ENCODE results near the gene USH1G.
"Not testable (repeated sequence)": the region's sequence is repeated elsewhere in the genome, so short reads cannot be mapped to it uniquely, and the experiment has no call there.

USH1G gene

DNA sequence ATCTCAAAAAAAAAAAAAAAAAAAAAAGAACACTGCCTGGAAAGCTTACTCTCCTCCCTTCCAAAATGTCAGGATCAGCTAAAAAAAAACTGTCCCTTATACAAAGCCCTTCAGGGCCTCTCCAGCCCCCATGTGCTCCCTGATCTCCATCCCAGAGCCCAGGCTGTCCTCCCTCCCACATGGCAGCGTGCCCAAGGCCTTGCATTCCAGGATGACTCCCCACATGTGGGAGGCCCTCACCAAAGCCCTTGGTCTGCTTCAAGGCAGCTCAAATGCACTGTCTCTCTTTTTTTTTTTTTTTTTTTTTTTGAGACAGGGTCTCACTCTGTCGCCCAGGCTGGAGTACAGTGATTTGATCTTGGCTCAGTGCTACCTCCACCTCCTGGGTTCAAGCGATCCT is 52.5 kb downstream of the USH1G start:
- POLR2A ChIA-PET, result interaction anchor here (1.4 kb wide), 1 partner anchor 8 kb away, joined by 5 read pairs; no protein-coding TSS in a partner anchor
- CTCF ChIA-PET, result interaction anchor here (1.0 to 3.1 kb wide), 3 partner anchors 8 to 79 kb away, joined by 3 to 21 read pairs (median 3); no protein-coding TSS in a partner anchor
- TF ChIP-seq FOXA1 (IDR thresholded peaks at IDR 0.05) (no peak), LEF1 (IDR thresholded peaks at IDR 0.05; ENCODE audit: borderline replicate concordance) (no peak), SP1 (IDR thresholded peaks at IDR 0.05) (no peak), FOXM1 (IDR thresholded peaks at IDR 0.05; ENCODE audit: borderline replicate concordance) (no peak), CTBP1 (IDR thresholded peaks at IDR 0.05; ENCODE audit: borderline replicate concordance) (no peak), TARDBP (IDR thresholded peaks at IDR 0.05) (no peak), BHLHE40 (IDR thresholded peaks at IDR 0.05; ENCODE audit: borderline replicate concordance) (no peak)
- no peak for DNase-seq (ENCODE audit: extremely low spot score)

DNA sequence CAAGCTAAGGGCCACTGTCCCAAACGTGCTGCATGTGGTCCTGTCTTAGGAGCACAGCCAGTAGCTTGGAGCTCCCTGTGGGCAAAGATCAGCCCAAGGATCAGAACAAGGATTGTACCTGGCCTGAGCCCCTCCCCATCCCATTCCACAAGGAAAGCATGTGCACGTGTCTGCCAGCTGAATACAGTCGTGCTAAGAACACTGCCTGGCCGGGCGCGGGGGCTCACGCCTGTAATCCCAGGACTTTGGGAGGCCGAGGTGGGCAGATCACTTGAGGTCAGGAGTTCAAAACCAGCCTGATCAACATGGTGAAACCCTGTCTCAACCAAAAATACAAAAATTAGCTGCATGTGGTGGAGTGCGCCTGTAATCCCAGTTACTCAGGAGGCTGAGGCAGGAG is 53.0 kb downstream of the USH1G start:
- POLR2A ChIA-PET, result interaction anchor here (0.6 kb wide), 1 partner anchor 12 kb away, joined by 3 read pairs; no protein-coding TSS in a partner anchor

DNA sequence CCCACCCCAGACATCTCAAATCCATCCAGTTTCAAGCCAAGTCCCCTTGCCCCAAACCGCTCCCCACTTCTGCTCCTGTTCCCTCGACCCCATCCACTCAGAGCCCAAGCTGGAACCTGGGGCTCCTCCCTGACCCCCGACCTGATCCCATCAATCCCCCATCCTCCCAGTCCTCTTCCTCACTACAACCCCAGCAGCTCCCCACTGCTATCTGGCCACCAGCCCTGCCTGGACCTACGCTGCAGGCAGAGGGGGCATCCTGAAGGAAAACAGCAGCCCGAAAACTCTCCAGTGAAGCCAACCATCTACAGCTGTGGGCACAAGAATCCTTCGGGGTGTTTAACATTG is 54.2 kb downstream of the USH1G start:
- DNase-seq (ENCODE audit: extremely low spot score), result no peak
- CTCF ChIA-PET, result interaction anchor here (0.6 kb wide), 2 partner anchors 77 to 78 kb away, joined by 3 read pairs; no protein-coding TSS in a partner anchor
- no peak for TF ChIP-seq BHLHE40 (IDR thresholded peaks at IDR 0.05; ENCODE audit: borderline replicate concordance)
- no peak for TF ChIP-seq SUZ12 (IDR thresholded peaks at IDR 0.05)
- TF ChIP-seq ZNF384 (IDR thresholded peaks at IDR 0.05), result no peak
- no peak for TF ChIP-seq LEF1 (IDR thresholded peaks at IDR 0.05; ENCODE audit: borderline replicate concordance)
- no peak for TF ChIP-seq NFRKB (IDR thresholded peaks at IDR 0.05)
- TF ChIP-seq HDGF (IDR thresholded peaks at IDR 0.05; ENCODE audit: borderline replicate concordance), result no peak
- TF ChIP-seq L3MBTL2 (conservative IDR thresholded peaks at IDR 0.05), result no peak
- TF ChIP-seq SP1 (IDR thresholded peaks at IDR 0.05), result no peak
- TF ChIP-seq TARDBP (IDR thresholded peaks at IDR 0.05), result no peak
- TF ChIP-seq FOXA1 (IDR thresholded peaks at IDR 0.05), result no peak
- no peak for TF ChIP-seq ELF4 (IDR thresholded peaks at IDR 0.05)
- TF ChIP-seq ARNT (IDR thresholded peaks at IDR 0.05), result no peak
- no peak for TF ChIP-seq PKNOX1 (IDR thresholded peaks at IDR 0.05)
- TF ChIP-seq FOXK2 (IDR thresholded peaks at IDR 0.05), result no peak
- POLR2A ChIA-PET, result interaction anchor here (0.8 kb wide), 1 partner anchor 17 kb away, joined by 3 read pairs; no protein-coding TSS in a partner anchor

More for the DNA sequence above, 53.0 kb downstream of the USH1G start:
- CTCF ChIA-PET, result interaction anchor here (1.0 to 1.3 kb wide), 2 partner anchors 27 to 78 kb away, joined by 3 read pairs; no protein-coding TSS in a partner anchor
- DNase-seq (ENCODE audit: extremely low spot score), result not testable (repeated sequence)

DNA sequence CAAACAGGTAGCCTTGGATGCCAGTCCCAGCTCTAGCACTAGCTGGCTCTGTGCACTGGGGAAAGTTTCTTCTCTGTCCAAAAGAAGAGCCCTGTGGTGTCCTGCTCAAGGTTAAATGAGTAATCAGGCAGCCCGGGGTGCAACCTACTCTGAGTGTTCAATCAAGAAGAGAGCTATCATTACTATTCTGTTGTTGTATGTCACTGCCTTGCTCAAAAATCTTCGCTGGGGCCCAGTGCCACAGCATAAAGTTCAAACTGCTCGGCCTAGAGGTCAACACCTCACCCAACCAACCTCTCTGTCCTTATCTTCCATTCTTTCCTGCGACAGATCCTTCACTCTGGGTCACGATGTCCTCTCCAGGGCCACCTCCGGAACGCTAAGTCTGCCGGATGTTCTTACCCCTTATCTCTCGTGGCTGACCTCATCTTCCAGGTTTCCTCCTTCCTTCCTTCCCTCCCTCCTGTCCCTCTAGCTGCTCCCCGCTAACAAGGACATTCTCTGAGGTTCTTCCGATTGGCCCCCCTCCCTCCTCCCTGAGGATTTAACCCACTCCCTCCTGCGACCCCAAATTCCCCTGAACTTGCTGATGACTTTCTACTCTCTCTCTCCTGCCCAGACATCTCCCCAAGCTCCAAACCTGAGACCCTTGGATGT is 54.7 kb downstream of the USH1G start:
- ChIA-PET CTCF (interaction anchor here (0.6 to 0.9 kb wide), 3 partner anchors 77 to 89 kb away, joined by 3 to 4 read pairs (median 3); no protein-coding TSS in a partner anchor), POLR2A (interaction anchor here (0.8 kb wide), 1 partner anchor 16 kb away, joined by 3 read pairs; no protein-coding TSS in a partner anchor)
- TF ChIP-seq ARNT (IDR thresholded peaks at IDR 0.05) (no peak), NFRKB (IDR thresholded peaks at IDR 0.05) (no peak), LEF1 (IDR thresholded peaks at IDR 0.05; ENCODE audit: borderline replicate concordance) (no peak), ZNF384 (IDR thresholded peaks at IDR 0.05) (no peak), ELF4 (IDR thresholded peaks at IDR 0.05) (no peak), TARDBP (IDR thresholded peaks at IDR 0.05) (no peak), SUZ12 (IDR thresholded peaks at IDR 0.05) (no peak), FOXK2 (IDR thresholded peaks at IDR 0.05) (no peak), SP1 (IDR thresholded peaks at IDR 0.05) (no peak), FOXM1 (IDR thresholded peaks at IDR 0.05; ENCODE audit: borderline replicate concordance) (no peak), HDGF (IDR thresholded peaks at IDR 0.05; ENCODE audit: borderline replicate concordance) (no peak), FOXA1 (IDR thresholded peaks at IDR 0.05) (no peak), CTBP1 (IDR thresholded peaks at IDR 0.05; ENCODE audit: borderline replicate concordance) (no peak), PKNOX1 (IDR thresholded peaks at IDR 0.05) (no peak), L3MBTL2 (conservative IDR thresholded peaks at IDR 0.05) (no peak), BHLHE40 (IDR thresholded peaks at IDR 0.05; ENCODE audit: borderline replicate concordance) (no peak)
- no peak for DNase-seq (ENCODE audit: extremely low spot score)

DNA sequence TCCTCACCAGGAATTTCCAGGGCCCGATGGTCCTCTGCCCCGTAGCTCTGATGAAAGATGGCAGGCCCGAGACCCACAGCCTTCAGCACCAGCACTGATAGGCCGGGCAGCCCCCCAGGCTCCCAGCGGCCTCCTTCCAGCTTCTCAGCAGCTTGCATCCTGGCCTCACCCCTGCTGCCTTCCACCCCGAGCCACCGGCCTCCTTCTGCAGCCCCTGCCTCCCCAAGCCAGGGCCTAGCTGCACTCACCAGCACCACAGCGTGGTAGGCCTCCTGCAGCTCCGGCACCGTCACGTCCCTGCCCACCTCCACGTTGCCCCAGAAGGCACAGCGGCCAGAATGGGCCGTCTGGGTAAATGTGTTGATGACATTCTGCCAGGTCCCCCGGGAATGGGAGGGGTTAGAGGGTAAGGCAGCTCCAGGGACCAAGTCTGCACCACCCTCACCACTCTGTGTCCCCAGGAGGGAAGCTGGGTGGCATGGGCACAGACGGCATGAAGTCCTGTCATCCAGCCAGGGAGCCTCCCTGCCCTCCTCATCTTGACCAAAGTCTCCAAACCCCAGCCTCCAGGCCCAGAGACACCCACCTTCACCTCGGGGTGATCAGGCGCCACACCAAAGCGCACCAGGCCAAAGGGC is 56.7 kb downstream of the USH1G start:
- CTCF ChIA-PET, result interaction anchor here (0.9 to 2.1 kb wide), 7 partner anchors 23 to 94 kb away, joined by 3 to 11 read pairs (median 7); partner anchors contain the start of gene NAT9
- TF ChIP-seq SP1 (IDR thresholded peaks at IDR 0.05), result no peak
- TF ChIP-seq ARNT (IDR thresholded peaks at IDR 0.05), result no peak
- TF ChIP-seq PKNOX1 (IDR thresholded peaks at IDR 0.05), result no peak
- no peak for TF ChIP-seq BHLHE40 (IDR thresholded peaks at IDR 0.05; ENCODE audit: borderline replicate concordance)
- no peak for TF ChIP-seq NFRKB (IDR thresholded peaks at IDR 0.05)
- no peak for TF ChIP-seq L3MBTL2 (conservative IDR thresholded peaks at IDR 0.05)
- TF ChIP-seq FOXM1 (IDR thresholded peaks at IDR 0.05; ENCODE audit: borderline replicate concordance), result no peak
- TF ChIP-seq SUZ12 (IDR thresholded peaks at IDR 0.05), result no peak
- TF ChIP-seq TARDBP (IDR thresholded peaks at IDR 0.05), result no peak
- no peak for TF ChIP-seq CTBP1 (IDR thresholded peaks at IDR 0.05; ENCODE audit: borderline replicate concordance)
- TF ChIP-seq FOXK2 (IDR thresholded peaks at IDR 0.05), result no peak
- TF ChIP-seq ELF4 (IDR thresholded peaks at IDR 0.05), result no peak
- no peak for DNase-seq (ENCODE audit: extremely low spot score)
- POLR2A ChIA-PET, result interaction anchor here (1.7 kb wide), 1 partner anchor 14 kb away, joined by 6 read pairs; no protein-coding TSS in a partner anchor
